AG09319 (cell line): ENCODE results near the gene DDA1.

Source experiments
- DNase-seq: peaks from one replicate; pipeline ENCODE4 v3.0.0-alpha.2; 2010; ENCODE audit warnings: low read depth; ENCODE audit errors: extremely low read depth
- CTCF ChIP-seq: IDR thresholded peaks from 2 replicates; pipeline ENCODE4 v1.5.1; 2011; ENCODE audit warnings: low read depth, mild to moderate bottlenecking, inconsistent platforms, low read length, moderate library complexity

The DDA1 gene

GRCh38 chr19:17339088-17339741 is 29.9 kb downstream of the DDA1 start:
- no peak for DNase-seq
- no peak for TF ChIP-seq CTCF

GRCh38 chr19:17340302-17340870 is 31.0 kb downstream of the DDA1 start:
- TF ChIP-seq CTCF = no peak
- no peak for DNase-seq

GRCh38 chr19:17340871-17341357 is 31.6 kb downstream of the DDA1 start:
- DNase-seq = no peak
- TF ChIP-seq CTCF = no peak; the same call in 1 of the 2 replicates

- TF ChIP-seq CTCF = no peak
- no peak for DNase-seq
Measured at GRCh38 chr19:17341386-17341785, 32.0 kb downstream of the DDA1 start.

GRCh38 chr19:17341845-17342244 is 32.5 kb downstream of the DDA1 start:
- DNase-seq = no peak
- no peak for TF ChIP-seq CTCF

- no peak for DNase-seq
- peak; percentile 91 for TF ChIP-seq CTCF
Measured at GRCh38 chr19:17346109-17346671, 36.8 kb downstream of the DDA1 start.

GRCh38 chr19:17347361-17347760 is 38.0 kb downstream of the DDA1 start:
- DNase-seq = no peak
- no peak for TF ChIP-seq CTCF
